ENCODE results near the gene PIK3R3. TPM values are rescaled to one million over a fixed set of nuclear protein-coding genes. Genes with fewer than 3 reads are reported as not detected.

The PIK3R3 gene
- total and polyA plus RNA-seq, 2 experiments from 2014 or later, result 8.4 to 16.8 TPM

DNA sequence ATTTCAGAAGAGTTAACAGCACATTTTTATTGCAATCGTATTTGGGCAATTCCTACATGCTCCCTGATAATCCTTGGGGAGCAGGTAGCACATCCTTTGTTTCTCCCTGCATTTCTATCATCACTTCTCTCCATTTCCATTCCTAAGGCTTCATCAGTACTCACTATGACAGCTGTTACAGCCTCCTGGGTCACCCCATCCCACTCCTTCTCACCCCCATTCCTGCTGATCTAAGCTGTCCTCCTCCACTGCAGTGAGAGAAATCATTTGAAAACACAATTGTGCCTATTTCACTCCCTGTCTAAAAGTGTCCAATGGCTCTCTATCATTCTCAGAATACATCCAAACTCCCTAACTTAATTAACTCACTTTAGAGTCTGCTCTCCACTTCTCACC is 25.5 kb upstream of the PIK3R3 start:
- H3K4me1 ChIP-seq (ENCODE audit: insufficient read depth), result no peaks in the 10 kb centered on the region
- H3K36me3 ChIP-seq (replicated peaks; ENCODE audit: insufficient read depth, low read depth), result no peaks in the 10 kb centered on the region
- no peak overlapping the region for H3K27ac ChIP-seq
- no peaks in the 10 kb centered on the region for H3K9me2 ChIP-seq (replicated peaks; ENCODE audit: insufficient read depth)
- no peaks in the 10 kb centered on the region for H3K9me3 ChIP-seq (ENCODE audit: low read depth)
- H3K79me2 ChIP-seq, result no peaks in the 10 kb centered on the region
- no peaks in the 10 kb centered on the region for H3K27me3 ChIP-seq
- no peak for TF ChIP-seq EZH2 (IDR thresholded peaks at IDR 0.05; ENCODE audit: borderline replicate concordance)
- TF ChIP-seq EZH2phosphoT487 (IDR thresholded peaks at IDR 0.05; ENCODE audit: low read depth, severe bottlenecking, unreplicated experiment), result no peak
- TF ChIP-seq, protein P1, sequence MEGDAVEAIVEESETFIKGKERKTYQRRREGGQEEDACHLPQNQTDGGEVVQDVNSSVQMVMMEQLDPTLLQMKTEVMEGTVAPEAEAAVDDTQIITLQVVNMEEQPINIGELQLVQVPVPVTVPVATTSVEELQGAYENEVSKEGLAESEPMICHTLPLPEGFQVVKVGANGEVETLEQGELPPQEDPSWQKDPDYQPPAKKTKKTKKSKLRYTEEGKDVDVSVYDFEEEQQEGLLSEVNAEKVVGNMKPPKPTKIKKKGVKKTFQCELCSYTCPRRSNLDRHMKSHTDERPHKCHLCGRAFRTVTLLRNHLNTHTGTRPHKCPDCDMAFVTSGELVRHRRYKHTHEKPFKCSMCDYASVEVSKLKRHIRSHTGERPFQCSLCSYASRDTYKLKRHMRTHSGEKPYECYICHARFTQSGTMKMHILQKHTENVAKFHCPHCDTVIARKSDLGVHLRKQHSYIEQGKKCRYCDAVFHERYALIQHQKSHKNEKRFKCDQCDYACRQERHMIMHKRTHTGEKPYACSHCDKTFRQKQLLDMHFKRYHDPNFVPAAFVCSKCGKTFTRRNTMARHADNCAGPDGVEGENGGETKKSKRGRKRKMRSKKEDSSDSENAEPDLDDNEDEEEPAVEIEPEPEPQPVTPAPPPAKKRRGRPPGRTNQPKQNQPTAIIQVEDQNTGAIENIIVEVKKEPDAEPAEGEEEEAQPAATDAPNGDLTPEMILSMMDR (IDR thresholded peaks at IDR 0.05; ENCODE audit: poor library complexity), result no peak
- no peak overlapping the region for H3K4me2 ChIP-seq
- H4K20me1 ChIP-seq (ENCODE audit: insufficient read depth, poor library complexity, severe bottlenecking), result no peaks in the 10 kb centered on the region
- DNase-seq (ENCODE audit: low spot score), result no peak
- no peak overlapping the region for H2AFZ ChIP-seq
- 81% methylated on average over 1 of the region's 1 CpG for WGBS (ENCODE audit: low lambda C conversion rate, missing lambda C conversion rate)
- no peak overlapping the region for H3K4me3 ChIP-seq

DNA sequence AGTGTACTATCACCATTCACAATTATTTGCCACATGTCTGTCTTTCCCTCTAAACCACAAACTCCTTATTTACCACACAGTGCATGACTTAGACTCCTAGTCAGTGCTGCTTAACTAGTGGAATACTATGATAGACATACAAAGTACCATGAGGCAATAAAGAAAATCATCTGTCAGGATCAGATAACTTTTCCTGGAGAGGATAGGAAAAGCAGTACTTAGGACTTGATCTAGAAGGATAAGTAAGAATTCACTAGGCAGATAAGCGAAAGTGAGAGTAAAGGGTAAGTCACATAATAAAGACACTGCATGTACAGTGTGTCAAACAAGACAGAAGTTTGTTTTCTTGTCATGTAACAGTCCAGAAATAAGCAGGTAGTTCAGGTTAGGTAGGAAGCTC is 21.3 kb upstream of the PIK3R3 start:
- no peaks in the 10 kb centered on the region for H3K9me3 ChIP-seq (ENCODE audit: low read depth)
- no peaks in the 10 kb centered on the region for H3K9me2 ChIP-seq (replicated peaks; ENCODE audit: insufficient read depth)
- no peaks in the 10 kb centered on the region for H3K4me1 ChIP-seq (ENCODE audit: insufficient read depth)
- no peak overlapping the region for H3K4me3 ChIP-seq
- DNase-seq (ENCODE audit: low spot score), result no peak
- H2AFZ ChIP-seq, result no peak overlapping the region
- H3K36me3 ChIP-seq (replicated peaks; ENCODE audit: insufficient read depth, low read depth), result no peaks in the 10 kb centered on the region
- no peak overlapping the region for H3K4me2 ChIP-seq
- TF ChIP-seq EZH2phosphoT487 (IDR thresholded peaks at IDR 0.05; ENCODE audit: low read depth, severe bottlenecking, unreplicated experiment) (no peak), EZH2 (IDR thresholded peaks at IDR 0.05; ENCODE audit: borderline replicate concordance) (no peak)
- TF ChIP-seq, protein P1 (IDR thresholded peaks at IDR 0.05; ENCODE audit: poor library complexity), result no peak
- H3K27ac ChIP-seq, result no peak overlapping the region
- no peaks in the 10 kb centered on the region for H3K79me2 ChIP-seq
- no peaks in the 10 kb centered on the region for H4K20me1 ChIP-seq (ENCODE audit: insufficient read depth, poor library complexity, severe bottlenecking)
- no peaks in the 10 kb centered on the region for H3K27me3 ChIP-seq
- WGBS (ENCODE audit: low lambda C conversion rate, missing lambda C conversion rate), result 93% methylated on average over 1 of the region's 1 CpG

DNA sequence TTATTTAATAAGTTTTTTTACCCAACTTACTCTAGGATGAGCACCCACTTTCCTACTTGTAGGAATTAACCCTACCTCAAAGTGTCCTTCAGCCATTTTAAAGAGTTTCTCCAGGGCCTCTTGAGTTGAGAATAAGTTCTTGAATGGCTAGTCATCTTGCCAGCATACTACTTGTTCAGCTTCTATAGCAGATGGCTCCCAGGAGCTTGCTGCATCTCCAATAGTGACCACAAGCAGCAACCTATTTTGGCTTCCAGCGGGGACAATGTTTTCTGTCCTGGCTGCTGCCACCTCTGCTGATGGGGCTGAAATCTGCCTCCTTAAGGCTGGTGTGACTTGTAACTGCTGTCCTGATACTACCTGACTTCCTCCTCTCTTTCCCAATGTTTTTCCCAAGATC is 20.8 kb upstream of the PIK3R3 start:
- H3K4me1 ChIP-seq (ENCODE audit: insufficient read depth), result no peaks in the 10 kb centered on the region
- WGBS (ENCODE audit: low lambda C conversion rate, missing lambda C conversion rate), result 92% methylated on average over 1 of the region's 1 CpG
- no peaks in the 10 kb centered on the region for H4K20me1 ChIP-seq (ENCODE audit: insufficient read depth, poor library complexity, severe bottlenecking)
- H3K9me3 ChIP-seq (ENCODE audit: low read depth), result no peaks in the 10 kb centered on the region
- DNase-seq (ENCODE audit: low spot score), result no peak
- H3K79me2 ChIP-seq, result no peaks in the 10 kb centered on the region
- TF ChIP-seq EZH2phosphoT487 (IDR thresholded peaks at IDR 0.05; ENCODE audit: low read depth, severe bottlenecking, unreplicated experiment) (no peak), EZH2 (IDR thresholded peaks at IDR 0.05; ENCODE audit: borderline replicate concordance) (no peak)
- TF ChIP-seq, protein P1 (IDR thresholded peaks at IDR 0.05; ENCODE audit: poor library complexity), result no peak
- no peaks in the 10 kb centered on the region for H3K27me3 ChIP-seq
- H3K36me3 ChIP-seq (replicated peaks; ENCODE audit: insufficient read depth, low read depth), result no peaks in the 10 kb centered on the region
- H3K9me2 ChIP-seq (replicated peaks; ENCODE audit: insufficient read depth), result no peaks in the 10 kb centered on the region
- no peak overlapping the region for H3K4me2 ChIP-seq
- H3K4me3 ChIP-seq, result no peak overlapping the region
- H2AFZ ChIP-seq, result no peak overlapping the region
- H3K27ac ChIP-seq, result no peak overlapping the region

DNA sequence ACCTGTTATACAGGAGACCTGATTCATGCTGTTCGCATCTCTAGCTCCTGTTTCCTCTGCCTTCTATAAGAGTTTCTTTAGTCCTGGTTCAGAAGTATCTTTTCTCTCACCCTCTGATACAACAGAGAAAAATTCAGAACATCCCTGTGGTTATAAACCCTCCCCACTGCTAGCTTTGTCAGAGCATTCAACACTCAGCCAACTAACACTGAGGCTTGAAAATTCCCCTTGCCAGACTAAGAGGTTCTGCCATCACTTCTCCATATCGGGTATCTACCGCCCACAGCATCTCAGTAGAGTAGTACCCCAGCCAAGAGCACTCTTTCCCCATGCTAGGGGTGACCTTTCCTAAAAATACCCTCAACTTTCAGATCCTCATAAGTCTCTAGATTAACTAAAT is 19.6 kb upstream of the PIK3R3 start:
- H3K4me2 ChIP-seq, result no peak overlapping the region

More for the DNA sequence above, 19.6 kb upstream of the PIK3R3 start:
- Histone ChIP-seq H3K9me2 (replicated peaks; ENCODE audit: insufficient read depth) (no peaks in the 10 kb centered on the region), H3K9me3 (ENCODE audit: low read depth) (no peaks in the 10 kb centered on the region), H3K4me1 (ENCODE audit: insufficient read depth) (no peaks in the 10 kb centered on the region), H3K27me3 (no peaks in the 10 kb centered on the region), H3K79me2 (no peaks in the 10 kb centered on the region), H4K20me1 (ENCODE audit: insufficient read depth, poor library complexity, severe bottlenecking) (no peaks in the 10 kb centered on the region), H3K36me3 (replicated peaks; ENCODE audit: insufficient read depth, low read depth) (no peaks in the 10 kb centered on the region), H3K4me3 (no peak overlapping the region), H3K27ac (no peak overlapping the region), H2AFZ (no peak overlapping the region)
- WGBS (ENCODE audit: low lambda C conversion rate, missing lambda C conversion rate), result 95% methylated on average over 3 of the region's 3 CpGs
- DNase-seq (ENCODE audit: low spot score), result no peak
- TF ChIP-seq EZH2phosphoT487 (IDR thresholded peaks at IDR 0.05; ENCODE audit: low read depth, severe bottlenecking, unreplicated experiment) (no peak), EZH2 (IDR thresholded peaks at IDR 0.05; ENCODE audit: borderline replicate concordance) (no peak)
- TF ChIP-seq, protein P1 (IDR thresholded peaks at IDR 0.05; ENCODE audit: poor library complexity), result no peak

Measured in hepatocyte (in vitro differentiated cells).